Measurements from ENCODE around the gene SPRTN. TPM values are rescaled to one million over a fixed set of nuclear protein-coding genes. Genes with fewer than 3 reads are reported as not detected.

SPRTN gene
- total RNA-seq, 8 experiments from 2014 or later: 9.7 to 20.6 (median 15.0) TPM

GRCh38 chr1:231322880-231323530 is 15.1 kb upstream of the SPRTN start:
- Histone ChIP-seq H3K27ac (no peak overlapping the region), H3K4me3 (no peak overlapping the region), H3K4me1 (replicated peaks in 1 of 2) (no peaks in the 10 kb centered on the region)
- in situ Hi-C loops (cut with MboI; ENCODE audit: low pct_unique_long_range_greater_than_20kb in 2 of 9, low sequenced_read_pairs in 9 of 9, unreplicated experiment in 9 of 9): no loop called here
- 28 to 90% (median 82%) methylated on average over 1 to 7 of the region's 7 CpGs; no CpG with 5 or more reads in 3 of the 10 experiments for WGBS, 10 experiments
- ATAC-seq (replicated peaks in 6 of 8): no peak

- H3K27ac ChIP-seq: no peak overlapping the region
- H3K4me3 ChIP-seq: no peak overlapping the region
- 63 to 96% (median 83%) methylated on average over 2 to 5 of the region's 5 CpGs for WGBS, 10 experiments
- in situ Hi-C loops (cut with MboI; ENCODE audit: low pct_unique_long_range_greater_than_20kb in 2 of 9, low sequenced_read_pairs in 9 of 9, unreplicated experiment in 9 of 9): no loop called here
- no peaks in the 10 kb centered on the region for H3K4me1 ChIP-seq (replicated peaks in 1 of 2)
- ATAC-seq (replicated peaks in 6 of 8): no peak
Observed at GRCh38 chr1:231324660-231325059, 13.4 kb upstream of the SPRTN start.

- WGBS, 10 experiments: 57 to 100% (median 69%) methylated on average over 1 of the region's 1 CpG; no CpG with 5 or more reads in 3 of the 10 experiments
- no peak for ATAC-seq (replicated peaks in 6 of 8)
Observed at GRCh38 chr1:231326248-231326647, 11.8 kb upstream of the SPRTN start.

GRCh38 chr1:231327617-231328016 is 10.5 kb upstream of the SPRTN start:
- no peak for ATAC-seq (replicated peaks in 6 of 8)
- Histone ChIP-seq H3K27ac (no peak overlapping the region), H3K4me1 (replicated peaks in 1 of 2) (peaks cover 0 to under 1% of the 10 kb centered on the region in 2 donors), H3K4me3 (no peak overlapping the region)
- WGBS, 10 experiments: 73 to 100% (median 92%) methylated on average over 2 to 5 of the region's 5 CpGs; no CpG with 5 or more reads in 2 of the 10 experiments
- in situ Hi-C loops (cut with MboI; ENCODE audit: low pct_unique_long_range_greater_than_20kb in 2 of 9, low sequenced_read_pairs in 9 of 9, unreplicated experiment in 9 of 9): no loop called here

More at GRCh38 chr1:231326248-231326647, 11.8 kb upstream of the SPRTN start:
- in situ Hi-C loops (cut with MboI; ENCODE audit: low pct_unique_long_range_greater_than_20kb in 2 of 9, low sequenced_read_pairs in 9 of 9, unreplicated experiment in 9 of 9): no loop called here
- H3K27ac ChIP-seq: no peak overlapping the region
- H3K4me1 ChIP-seq (replicated peaks in 1 of 2): no peaks in the 10 kb centered on the region
- H3K4me3 ChIP-seq: no peak overlapping the region

GRCh38 chr1:231329483-231329882 is 8.6 kb upstream of the SPRTN start:
- ATAC-seq (replicated peaks in 6 of 8): no peak
- WGBS, 10 experiments: 80 to 100% (median 94%) methylated on average over 1 to 7 of the region's 7 CpGs
- H3K4me1 ChIP-seq (replicated peaks in 1 of 2): peaks cover 11 to 19% of the 10 kb centered on the region in 2 donors
- in situ Hi-C loops (cut with MboI; ENCODE audit: low pct_unique_long_range_greater_than_20kb in 2 of 9, low sequenced_read_pairs in 9 of 9, unreplicated experiment in 9 of 9): no loop called here
- H3K27ac ChIP-seq: no peak overlapping the region
- no peak overlapping the region for H3K4me3 ChIP-seq

GRCh38 chr1:231332761-231333160 is 5.3 kb upstream of the SPRTN start:
- 80 to 100% (median 100%) methylated on average over 1 of the region's 1 CpG; no CpG with 5 or more reads in 1 of the 10 experiments for WGBS, 10 experiments
- in situ Hi-C loops (cut with MboI; ENCODE audit: low pct_unique_long_range_greater_than_20kb in 2 of 9, low sequenced_read_pairs in 9 of 9, unreplicated experiment in 9 of 9): no loop called here
- no peak for ATAC-seq (replicated peaks in 6 of 8)
- Histone ChIP-seq H3K27ac (no peak overlapping the region), H3K4me1 (replicated peaks in 1 of 2) (peaks cover 26% of the 10 kb centered on the region in 2 donors), H3K4me3 (peak overlapping the region in 1 of 5 donors; percentile 83)

GRCh38 chr1:231334079-231334666 is 3.9 kb upstream of the SPRTN start:
- no peak for ATAC-seq (replicated peaks in 6 of 8)
- WGBS, 10 experiments: 38 to 100% (median 67%) methylated on average over 1 of the region's 1 CpG; no CpG with 5 or more reads in 5 of the 10 experiments
- in situ Hi-C loops (cut with MboI; ENCODE audit: low pct_unique_long_range_greater_than_20kb in 2 of 9, low sequenced_read_pairs in 9 of 9, unreplicated experiment in 9 of 9): no loop called here
- peaks cover 26% of the 10 kb centered on the region in 2 donors for H3K4me1 ChIP-seq (replicated peaks in 1 of 2)
- H3K4me3 ChIP-seq: peak overlapping the region; percentile 7 to 83 (median 66)
- H3K27ac ChIP-seq: no peak overlapping the region

- in situ Hi-C loops (cut with MboI; ENCODE audit: low pct_unique_long_range_greater_than_20kb in 2 of 9, low sequenced_read_pairs in 9 of 9, unreplicated experiment in 9 of 9): no loop called here
Observed at GRCh38 chr1:231334952-231335351, 3.1 kb upstream of the SPRTN start.

GRCh38 chr1:231335663-231336602 is 2.2 kb upstream of the SPRTN start:
- peak overlapping the region; percentile 54 to 85 (median 67) for H3K4me3 ChIP-seq
- no peak overlapping the region for H3K27ac ChIP-seq
- peaks cover 32 to 33% of the 10 kb centered on the region in 2 donors for H3K4me1 ChIP-seq (replicated peaks in 1 of 2)
- no peak for ATAC-seq (replicated peaks in 6 of 8)
- in situ Hi-C loops (cut with MboI; ENCODE audit: low pct_unique_long_range_greater_than_20kb in 2 of 9, low sequenced_read_pairs in 9 of 9, unreplicated experiment in 9 of 9): no loop called here
- 25 to 85% (median 60%) methylated on average over 1 to 16 of the region's 21 CpGs for WGBS, 10 experiments

More at GRCh38 chr1:231334952-231335351, 3.1 kb upstream of the SPRTN start:
- no peak overlapping the region for H3K27ac ChIP-seq
- 71 to 96% (median 90%) methylated on average over 2 to 6 of the region's 6 CpGs for WGBS, 10 experiments
- no peak for ATAC-seq (replicated peaks in 6 of 8)
- peaks cover 32 to 33% of the 10 kb centered on the region in 2 donors for H3K4me1 ChIP-seq (replicated peaks in 1 of 2)
- H3K4me3 ChIP-seq: peak overlapping the region in 4 of 5 donors; percentile 7 to 83 (median 66)

GRCh38 chr1:231337043-231337471 is 1.0 kb upstream of the SPRTN start:
- peaks cover 32 to 33% of the 10 kb centered on the region in 2 donors for H3K4me1 ChIP-seq (replicated peaks in 1 of 2)
- peak overlapping the region; percentile 54 to 85 (median 67) for H3K4me3 ChIP-seq
- H3K27ac ChIP-seq: peak overlapping the region; percentile 91 to 97
- 0 to 6% (median 2%) methylated on average over 1 to 20 of the region's 32 CpGs; no CpG with 5 or more reads in 2 of the 10 experiments for WGBS, 10 experiments
- ATAC-seq (replicated peaks in 6 of 8): peak in 6 of 8 experiments; percentile 5 to 43 (median 12)
- in situ Hi-C loops (cut with MboI; ENCODE audit: low pct_unique_long_range_greater_than_20kb in 2 of 9, low sequenced_read_pairs in 9 of 9, unreplicated experiment in 9 of 9): no loop called here

- in situ Hi-C loops (cut with MboI; ENCODE audit: low pct_unique_long_range_greater_than_20kb in 2 of 9, low sequenced_read_pairs in 9 of 9, unreplicated experiment in 9 of 9): no loop called here
Observed at GRCh38 chr1:231337472-231338269, 422 bp upstream of the SPRTN start, which contains the start of gene EXOC8. TSS of gene EXOC8 (minus strand) at chr1:231337852. CDS start at chr1:231337745, 107 bp downstream.

More at GRCh38 chr1:231337472-231338269, 422 bp upstream of the SPRTN start, which contains the start of gene EXOC8:
- peak within 1 kb of the TSS; percentile 54 to 85 (median 67) for H3K4me3 ChIP-seq
- peaks cover 32% of the 10 kb centered on the region in 2 donors for H3K4me1 ChIP-seq (replicated peaks in 1 of 2)
- ATAC-seq (replicated peaks in 6 of 8): peak; percentile 78 to 91 (median 88)
- H3K27ac ChIP-seq: peak within 1 kb of the TSS; percentile 91 to 97
- 0 to 3% (median 1%) methylated on average over 3 to 57 of the region's 74 CpGs; no CpG with 5 or more reads in 3 of the 10 experiments for WGBS, 10 experiments
